ENCODE data around the gene SUN2. TPM values are rescaled to one million over a fixed set of nuclear protein-coding genes. Genes with fewer than 3 reads are reported as not detected.

SUN2 gene
- total and polyA plus RNA-seq, 9 of the 15 experiments (the other 6 are each of a cell fraction or from before 2014, with no cell fraction given), result 0.11 to 42.6 (median 16.7) TPM

- TF ChIP-seq OTX1 (CRISPR knock-in tag; IDR thresholded peaks at IDR 0.05), result no peak
- TF ChIP-seq RFX7 (CRISPR knock-in tag; IDR thresholded peaks at IDR 0.05), result no peak
- TF ChIP-seq ZNF695 (CRISPR knock-in tag; IDR thresholded peaks at IDR 0.05), result no peak
- TF ChIP-seq ZBTB26 (CRISPR knock-in tag; IDR thresholded peaks at IDR 0.05), result no peak
- no peak for TF ChIP-seq MCM5 (IDR thresholded peaks at IDR 0.05; ENCODE audit: low read depth)
- TF ChIP-seq ARHGAP35 (IDR thresholded peaks at IDR 0.05; ENCODE audit: partially characterized antibody), result no peak
- TF ChIP-seq THRB (CRISPR knock-in tag; conservative IDR thresholded peaks at IDR 0.05), result no peak
- TF ChIP-seq PBX2 (CRISPR knock-in tag; IDR thresholded peaks at IDR 0.05; ENCODE audit: low read depth), result peak; percentile 93
- peak; percentile 100 for TF ChIP-seq PBX2 (tag; conservative IDR thresholded peaks at IDR 0.05; ENCODE audit: low read depth)
- no peak for TF ChIP-seq KLF13 (tag; IDR thresholded peaks at IDR 0.05; ENCODE audit: borderline replicate concordance, low read depth)
- peak; percentile 87 for TF ChIP-seq ATF7 (IDR thresholded peaks at IDR 0.05)
- TF ChIP-seq CHAMP1 (IDR thresholded peaks at IDR 0.05), result no peak
- TF ChIP-seq PHB2 (IDR thresholded peaks at IDR 0.05; ENCODE audit: low read depth), result no peak
- no peak for TF ChIP-seq ZNF75A (CRISPR knock-in tag; IDR thresholded peaks at IDR 0.05)
- no peak for TF ChIP-seq ZNF347 (CRISPR knock-in tag; IDR thresholded peaks at IDR 0.05; ENCODE audit: low read depth)
- TF ChIP-seq CEBPZ (IDR thresholded peaks at IDR 0.05; ENCODE audit: borderline replicate concordance, low read depth, low read length), result peak; percentile 67
- no peak for TF ChIP-seq PRMT5 (CRISPR knock-in tag; IDR thresholded peaks at IDR 0.05)
These were observed 50.3 kb downstream of the SUN2 start, which contains the start of gene GTPBP1 (continued) for GRCh38 chr22:38705235-38706100.
